Left lung (tissue), 10 donors: ENCODE data around the gene C8B. TPM values are rescaled to one million over a fixed set of nuclear protein-coding genes. Genes with fewer than 3 reads are reported as not detected.

ENCODE experiments used
- ATAC-seq: fragments of 200-7000 bp; cut with Tn5 transposase; one replicate; pipeline ENCODE4 v1.9.1; 2020; ENCODE audit warnings: moderate library complexity
- DNase-seq, 4 donors: peaks; one replicate each; pipeline ENCODE4 v3.0.0-alpha.2; 2013 to 2020
- H3K27ac ChIP-seq, 2 donors: fragments of 200-600 bp; sonication (generic) in 1 of 2; one replicate each; pipeline versions ENCODE4 v1.5.0 to v1.8.0; 2020 to 2021
- H3K27me3 ChIP-seq, 2 donors: fragments of 200-600 bp; sonication (generic) in 1 of 2; one replicate each; pipeline versions ENCODE4 v1.5.0 to v1.8.0; 2020 to 2021
- H3K36me3 ChIP-seq, 2 donors: fragments of 200-600 bp; sonication (generic) in 1 of 2; one replicate each; pipeline versions ENCODE4 v1.5.0 to v1.8.0; 2020 to 2021
- H3K4me1 ChIP-seq, 2 donors: fragments of 200-600 bp; one replicate each; pipeline ENCODE4 v1.8.0; 2021
- H3K4me3 ChIP-seq, 2 donors: fragments of 200-600 bp; sonication (generic) in 1 of 2; one replicate each; pipeline versions ENCODE4 v1.5.0 to v1.8.0; 2020 to 2021; ENCODE audit warnings: mild to moderate bottlenecking in 1 of 2
- H3K9me3 ChIP-seq, 2 donors: fragments of 200-600 bp; sonication (generic) in 1 of 2; one replicate each; pipeline versions ENCODE4 v1.5.0 to v1.8.0; 2020 to 2021
- intact Hi-C, 2 donors: fragments of 100-400 bp; cut with DNase I; formaldehyde crosslinking; loops; one replicate each; pipeline versions ENCODE4 v1.11.2 to v1.14.2; 2022
- polyA plus RNA-seq, 6 donors: library from polyadenylated mRNA; unstranded; fragments of 120-200 nt; gene quantifications; one replicate each; pipeline ENCODE4 v1.2.1, GENCODE V29; 2013; ENCODE audit not compliant: insufficient read length in 6 of 6
- total RNA-seq, 2 donors: library from RNA; stranded (reverse); fragmentation: NEBNext Ultra II Directional; extraction: Animal tissue kit (Norgen Biotek cat#: 25700); gene quantifications; one replicate each; pipeline ENCODE4 v1.2.1, GENCODE V29; 2021
- TF ChIP-seq, protein P1 (sequence below), 2 donors: fragments of 200-600 bp; sonication (generic) in 1 of 2; IDR thresholded peaks; one replicate each; pipeline versions ENCODE4 v1.5.0 to v1.8.0; 2021; ENCODE audit warnings: antibody characterized with exemption in 2 of 2
- donor health status: DM: no; HTN: yes; CAD: no.
- donor health status: DM: no; HTN: no; CAD: no.

C8B gene
- total and polyA plus RNA-seq, 8 donors, result 0.09 to 0.71 (median 0.18) TPM; not detected in 2

DNA sequence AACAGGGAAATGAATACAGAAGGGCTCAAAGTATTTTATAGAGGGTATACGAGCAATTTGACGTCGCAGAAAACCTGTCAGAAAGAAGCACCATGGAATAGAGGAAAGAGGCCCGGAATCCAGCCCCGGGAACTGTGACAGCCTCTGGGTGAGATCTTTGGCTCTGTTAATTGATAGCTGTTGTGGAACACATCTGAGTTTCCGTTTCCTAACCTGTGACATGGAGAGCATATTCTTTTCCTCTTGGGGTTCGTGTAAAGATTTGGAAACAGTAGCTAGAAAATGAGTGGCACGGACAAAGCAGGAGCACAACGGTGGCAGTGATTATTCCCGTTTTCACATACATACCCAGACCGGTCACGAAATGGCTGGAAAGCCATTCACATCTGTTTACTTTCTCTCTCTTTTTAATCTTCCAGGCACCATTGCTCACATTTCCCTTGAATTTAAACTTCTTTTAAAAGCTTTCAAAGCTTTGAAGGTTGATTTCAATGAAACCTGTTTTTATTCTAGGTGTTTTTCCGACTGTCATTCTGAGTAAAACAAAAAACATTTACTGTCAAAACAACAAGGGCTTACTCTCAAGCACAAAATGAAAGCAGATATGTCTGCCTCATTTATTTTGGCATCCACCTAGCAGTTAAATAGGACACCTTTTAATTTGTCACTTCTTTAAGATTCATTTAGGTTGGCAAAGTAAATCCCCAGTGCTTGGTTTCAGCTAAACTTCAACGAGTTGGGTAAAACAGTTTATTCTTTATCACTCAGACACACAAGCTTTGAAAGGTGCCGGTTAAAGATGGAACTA lies 26.7 kb upstream of the C8B start:
- TF ChIP-seq, protein P1, sequence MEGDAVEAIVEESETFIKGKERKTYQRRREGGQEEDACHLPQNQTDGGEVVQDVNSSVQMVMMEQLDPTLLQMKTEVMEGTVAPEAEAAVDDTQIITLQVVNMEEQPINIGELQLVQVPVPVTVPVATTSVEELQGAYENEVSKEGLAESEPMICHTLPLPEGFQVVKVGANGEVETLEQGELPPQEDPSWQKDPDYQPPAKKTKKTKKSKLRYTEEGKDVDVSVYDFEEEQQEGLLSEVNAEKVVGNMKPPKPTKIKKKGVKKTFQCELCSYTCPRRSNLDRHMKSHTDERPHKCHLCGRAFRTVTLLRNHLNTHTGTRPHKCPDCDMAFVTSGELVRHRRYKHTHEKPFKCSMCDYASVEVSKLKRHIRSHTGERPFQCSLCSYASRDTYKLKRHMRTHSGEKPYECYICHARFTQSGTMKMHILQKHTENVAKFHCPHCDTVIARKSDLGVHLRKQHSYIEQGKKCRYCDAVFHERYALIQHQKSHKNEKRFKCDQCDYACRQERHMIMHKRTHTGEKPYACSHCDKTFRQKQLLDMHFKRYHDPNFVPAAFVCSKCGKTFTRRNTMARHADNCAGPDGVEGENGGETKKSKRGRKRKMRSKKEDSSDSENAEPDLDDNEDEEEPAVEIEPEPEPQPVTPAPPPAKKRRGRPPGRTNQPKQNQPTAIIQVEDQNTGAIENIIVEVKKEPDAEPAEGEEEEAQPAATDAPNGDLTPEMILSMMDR (IDR thresholded peaks at IDR 0.05), result no peak
- intact Hi-C loops, result no loop called here
- Histone ChIP-seq H3K4me3 (no peak overlapping the region), H3K9me3 (no peaks in the 10 kb centered on the region), H3K27me3 (no peaks in the 10 kb centered on the region), H3K36me3 (no peaks in the 10 kb centered on the region), H3K4me1 (no peaks in the 10 kb centered on the region), H3K27ac (no peak overlapping the region)
- DNase-seq, result no peak
- no peak for ATAC-seq

- intact Hi-C loops, result no loop called here
- H3K27ac ChIP-seq, result no peak overlapping the region
- no peaks in the 10 kb centered on the region for H3K9me3 ChIP-seq
- TF ChIP-seq, protein P1 (IDR thresholded peaks at IDR 0.05), result no peak
- no peaks in the 10 kb centered on the region for H3K36me3 ChIP-seq
- ATAC-seq (no peak), DNase-seq (no peak)
- no peaks in the 10 kb centered on the region for H3K27me3 ChIP-seq
- no peak overlapping the region for H3K4me3 ChIP-seq
- no peaks in the 10 kb centered on the region for H3K4me1 ChIP-seq
These were observed 25.8 kb upstream of the C8B start for GRCh38 chr1:56991576-56991975.

GRCh38 chr1:56986397-56986796 lies 20.6 kb upstream of the C8B start:
- H3K27me3 ChIP-seq, result no peaks in the 10 kb centered on the region
- intact Hi-C loops, result no loop called here
- ATAC-seq, result no peak
- H3K9me3 ChIP-seq, result no peaks in the 10 kb centered on the region
- no peak overlapping the region for H3K27ac ChIP-seq
- DNase-seq, result no peak
- no peak overlapping the region for H3K4me3 ChIP-seq
- H3K4me1 ChIP-seq, result no peaks in the 10 kb centered on the region
- no peaks in the 10 kb centered on the region for H3K36me3 ChIP-seq
- TF ChIP-seq, protein P1 (IDR thresholded peaks at IDR 0.05), result no peak

DNA sequence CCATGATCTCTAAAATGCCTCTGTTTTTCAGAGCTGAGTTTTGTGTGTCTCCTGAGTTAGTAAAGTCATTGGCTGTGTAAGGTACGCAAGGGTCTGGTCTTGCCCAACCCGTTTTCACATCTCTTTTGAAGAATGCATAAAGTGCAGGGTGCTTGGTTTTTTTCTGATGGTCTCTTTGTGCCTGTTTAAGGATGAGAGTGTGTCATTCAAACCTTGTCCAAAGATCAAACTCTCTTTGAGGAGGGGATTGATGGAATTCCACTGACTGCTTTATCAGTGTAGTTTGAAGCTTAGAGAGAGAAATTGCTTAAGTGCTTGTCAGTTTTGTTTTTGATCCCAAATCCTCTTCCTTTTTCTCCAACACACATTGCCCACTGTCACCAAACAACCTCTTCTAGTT lies 20.0 kb upstream of the C8B start:
- intact Hi-C loops, result no loop called here
- TF ChIP-seq, protein P1 (IDR thresholded peaks at IDR 0.05), result no peak
- no peaks in the 10 kb centered on the region for H3K4me1 ChIP-seq
- ATAC-seq, result no peak
- no peaks in the 10 kb centered on the region for H3K9me3 ChIP-seq
- no peak overlapping the region for H3K4me3 ChIP-seq
- H3K27ac ChIP-seq, result no peak overlapping the region
- no peaks in the 10 kb centered on the region for H3K36me3 ChIP-seq
- H3K27me3 ChIP-seq, result no peaks in the 10 kb centered on the region
- DNase-seq, result no peak

- DNase-seq (no peak), ATAC-seq (no peak)
- no peaks in the 10 kb centered on the region for H3K9me3 ChIP-seq
- H3K4me1 ChIP-seq, result no peaks in the 10 kb centered on the region
- peaks cover 0 to 5% of the 10 kb centered on the region in 2 donors for H3K27me3 ChIP-seq
- TF ChIP-seq, protein P1 (IDR thresholded peaks at IDR 0.05), result no peak
- no peak overlapping the region for H3K27ac ChIP-seq
- H3K4me3 ChIP-seq, result no peak overlapping the region
- no peaks in the 10 kb centered on the region for H3K36me3 ChIP-seq
- intact Hi-C loops, result no loop called here
These were observed 17.7 kb upstream of the C8B start for GRCh38 chr1:56983484-56983883.
